ENCODE results near the gene CACNA1D.
A peak's percentile ranks its signal among the peaks of the same experiment; 100 is the strongest.

The CACNA1D gene

DNA sequence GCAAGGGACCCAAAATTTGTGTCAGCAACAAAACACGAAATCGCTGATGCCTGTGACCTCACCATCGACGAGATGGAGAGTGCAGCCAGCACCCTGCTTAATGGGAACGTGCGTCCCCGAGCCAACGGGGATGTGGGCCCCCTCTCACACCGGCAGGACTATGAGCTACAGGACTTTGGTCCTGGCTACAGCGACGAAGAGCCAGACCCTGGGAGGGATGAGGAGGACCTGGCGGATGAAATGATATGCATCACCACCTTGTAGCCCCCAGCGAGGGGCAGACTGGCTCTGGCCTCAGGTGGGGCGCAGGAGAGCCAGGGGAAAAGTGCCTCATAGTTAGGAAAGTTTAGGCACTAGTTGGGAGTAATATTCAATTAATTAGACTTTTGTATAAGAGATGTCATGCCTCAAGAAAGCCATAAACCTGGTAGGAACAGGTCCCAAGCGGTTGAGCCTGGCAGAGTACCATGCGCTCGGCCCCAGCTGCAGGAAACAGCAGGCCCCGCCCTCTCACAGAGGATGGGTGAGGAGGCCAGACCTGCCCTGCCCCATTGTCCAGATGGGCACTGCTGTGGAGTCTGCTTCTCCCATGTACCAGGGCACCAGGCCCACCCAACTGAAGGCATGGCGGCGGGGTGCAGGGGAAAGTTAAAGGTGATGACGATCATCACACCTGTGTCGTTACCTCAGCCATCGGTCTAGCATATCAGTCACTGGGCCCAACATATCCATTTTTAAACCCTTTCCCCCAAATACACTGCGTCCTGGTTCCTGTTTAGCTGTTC is 316.9 kb downstream of the CACNA1D start:
- no peak overlapping the region for H2BK120ac ChIP-seq (ENCODE audit: low read depth, low read length)
- no peak overlapping the region for H3K18ac ChIP-seq (ENCODE audit: low read length)
- no peak overlapping the region for H3K23ac ChIP-seq (ENCODE audit: low read depth, low read length, poor library complexity)
- H3K9me3 ChIP-seq (replicated peaks in 1 of 2; ENCODE audit: control insufficient read depth in 2 of 2, insufficient read depth in 1 of 2, low read depth in 1 of 2, low read length in 2 of 2) = peaks cover 0 to 1% of the 10 kb centered on the region in 2 donors
- no peaks in the 10 kb centered on the region for H3K79me1 ChIP-seq (ENCODE audit: low read depth, low read length)
- no peak overlapping the region for H2BK5ac ChIP-seq (ENCODE audit: low read length)
- no peak overlapping the region for H2BK12ac ChIP-seq (ENCODE audit: low read length)
- no peaks in the 10 kb centered on the region for H3K36me3 ChIP-seq (replicated peaks in 1 of 2; ENCODE audit: control insufficient read depth in 2 of 2, insufficient read depth in 2 of 2, low read length in 2 of 2)
- no peak for DNase-seq (ENCODE audit: low spot score)
- H3K4me2 ChIP-seq (ENCODE audit: insufficient read depth, low read length, poor library complexity, severe bottlenecking) = no peak overlapping the region
- peak overlapping the region in 1 of 2 donors; percentile 27 for H3K4me3 ChIP-seq (ENCODE audit: low read length in 2 of 2)
- H3K4ac ChIP-seq (ENCODE audit: low read length) = no peak overlapping the region
- H2AFZ ChIP-seq (ENCODE audit: low read length) = no peak overlapping the region
- H3K14ac ChIP-seq (ENCODE audit: low read length) = no peak overlapping the region
- no peak overlapping the region for H4K8ac ChIP-seq (ENCODE audit: low read depth, low read length)
- no peak overlapping the region for H2AK5ac ChIP-seq (ENCODE audit: low read depth, low read length)
- no peak overlapping the region for H3K27ac ChIP-seq (replicated peaks; ENCODE audit: low read length)
- no peak overlapping the region for H4K91ac ChIP-seq (ENCODE audit: low read depth, low read length, poor library complexity)
- H3K27me3 ChIP-seq (ENCODE audit: control insufficient read depth in 3 of 3, insufficient read depth in 3 of 3, low read depth in 1 of 3, low read length in 3 of 3) = no peaks in the 10 kb centered on the region
- no peak overlapping the region for H2BK15ac ChIP-seq (ENCODE audit: low read length)
- WGBS, 2 donors (ENCODE audit: extremely low coverage in 2 of 2, insufficient read length in 2 of 2, insufficient replicate concordance in 1 of 2) = no CpG with 5 or more reads among the region's 24 CpGs
- H3K9ac ChIP-seq (ENCODE audit: low read depth, low read length, poor library complexity) = no peak overlapping the region
- H3K4me1 ChIP-seq (ENCODE audit: control insufficient read depth in 2 of 2, insufficient read depth in 1 of 2, low read depth in 1 of 2, low read length in 2 of 2) = peaks cover 0 to 3% of the 10 kb centered on the region in 2 donors

GRCh38 chr3:53812434-53812833 is 318.0 kb downstream of the CACNA1D start:
- Histone ChIP-seq H3K36me3 (replicated peaks in 1 of 2; ENCODE audit: control insufficient read depth in 2 of 2, insufficient read depth in 2 of 2, low read length in 2 of 2) (peaks cover 3 to 7% of the 10 kb centered on the region in 2 donors), H3K14ac (ENCODE audit: low read length) (no peak overlapping the region), H2AK5ac (ENCODE audit: low read depth, low read length) (no peak overlapping the region), H3K9me3 (replicated peaks in 1 of 2; ENCODE audit: control insufficient read depth in 2 of 2, insufficient read depth in 1 of 2, low read depth in 1 of 2, low read length in 2 of 2) (no peaks in the 10 kb centered on the region), H4K91ac (ENCODE audit: low read depth, low read length, poor library complexity) (no peak overlapping the region), H2BK5ac (ENCODE audit: low read length) (no peak overlapping the region), H3K27me3 (ENCODE audit: control insufficient read depth in 3 of 3, insufficient read depth in 3 of 3, low read depth in 1 of 3, low read length in 3 of 3) (no peaks in the 10 kb centered on the region), H3K23ac (ENCODE audit: low read depth, low read length, poor library complexity) (no peak overlapping the region), H2BK120ac (ENCODE audit: low read depth, low read length) (no peak overlapping the region), H3K27ac (replicated peaks; ENCODE audit: low read length) (no peak overlapping the region), H4K8ac (ENCODE audit: low read depth, low read length) (no peak overlapping the region), H2BK15ac (ENCODE audit: low read length) (no peak overlapping the region), H3K4me2 (ENCODE audit: insufficient read depth, low read length, poor library complexity, severe bottlenecking) (no peak overlapping the region), H2AFZ (ENCODE audit: low read length) (no peak overlapping the region), H2BK12ac (ENCODE audit: low read length) (no peak overlapping the region), H3K4me3 (ENCODE audit: low read length in 2 of 2) (no peak overlapping the region), H3K79me1 (ENCODE audit: low read depth, low read length) (no peaks in the 10 kb centered on the region), H3K18ac (ENCODE audit: low read length) (no peak overlapping the region), H3K4me1 (ENCODE audit: control insufficient read depth in 2 of 2, insufficient read depth in 1 of 2, low read depth in 1 of 2, low read length in 2 of 2) (no peaks in the 10 kb centered on the region), H3K9ac (ENCODE audit: low read depth, low read length, poor library complexity) (no peak overlapping the region), H3K4ac (ENCODE audit: low read length) (no peak overlapping the region)
- WGBS, 2 donors (ENCODE audit: extremely low coverage in 2 of 2, insufficient read length in 2 of 2, insufficient replicate concordance in 1 of 2) = no CpG with 5 or more reads among the region's 4 CpGs
- DNase-seq (ENCODE audit: low spot score) = no peak

- Histone ChIP-seq H2BK120ac (ENCODE audit: low read depth, low read length) (no peak overlapping the region), H3K14ac (ENCODE audit: low read length) (no peak overlapping the region), H3K18ac (ENCODE audit: low read length) (no peak overlapping the region), H3K4me3 (ENCODE audit: low read length in 2 of 2) (no peak overlapping the region), H2BK12ac (ENCODE audit: low read length) (no peak overlapping the region), H2AK5ac (ENCODE audit: low read depth, low read length) (no peak overlapping the region), H4K8ac (ENCODE audit: low read depth, low read length) (no peak overlapping the region), H2BK15ac (ENCODE audit: low read length) (no peak overlapping the region), H3K27ac (replicated peaks; ENCODE audit: low read length) (no peak overlapping the region), H2BK5ac (ENCODE audit: low read length) (no peak overlapping the region), H3K4me1 (ENCODE audit: control insufficient read depth in 2 of 2, insufficient read depth in 1 of 2, low read depth in 1 of 2, low read length in 2 of 2) (no peaks in the 10 kb centered on the region), H3K9me3 (replicated peaks in 1 of 2; ENCODE audit: control insufficient read depth in 2 of 2, insufficient read depth in 1 of 2, low read depth in 1 of 2, low read length in 2 of 2) (no peaks in the 10 kb centered on the region), H3K4ac (ENCODE audit: low read length) (no peak overlapping the region), H3K27me3 (ENCODE audit: control insufficient read depth in 3 of 3, insufficient read depth in 3 of 3, low read depth in 1 of 3, low read length in 3 of 3) (no peaks in the 10 kb centered on the region), H3K4me2 (ENCODE audit: insufficient read depth, low read length, poor library complexity, severe bottlenecking) (no peak overlapping the region), H2AFZ (ENCODE audit: low read length) (no peak overlapping the region), H4K91ac (ENCODE audit: low read depth, low read length, poor library complexity) (no peak overlapping the region), H3K23ac (ENCODE audit: low read depth, low read length, poor library complexity) (no peak overlapping the region), H3K79me1 (ENCODE audit: low read depth, low read length) (no peaks in the 10 kb centered on the region), H3K9ac (ENCODE audit: low read depth, low read length, poor library complexity) (no peak overlapping the region), H3K36me3 (replicated peaks in 1 of 2; ENCODE audit: control insufficient read depth in 2 of 2, insufficient read depth in 2 of 2, low read length in 2 of 2) (peaks cover 4 to 13% of the 10 kb centered on the region in 2 donors)
- no CpG with 5 or more reads among the region's 5 CpGs for WGBS, 2 donors (ENCODE audit: extremely low coverage in 2 of 2, insufficient read length in 2 of 2, insufficient replicate concordance in 1 of 2)
- DNase-seq (ENCODE audit: low spot score) = no peak
Observed at GRCh38 chr3:53813229-53813628, 318.8 kb downstream of the CACNA1D start.

GRCh38 chr3:53813876-53814275 is 319.5 kb downstream of the CACNA1D start:
- no peak overlapping the region for H4K91ac ChIP-seq (ENCODE audit: low read depth, low read length, poor library complexity)
- H3K4me2 ChIP-seq (ENCODE audit: insufficient read depth, low read length, poor library complexity, severe bottlenecking) = no peak overlapping the region
- H3K27me3 ChIP-seq (ENCODE audit: control insufficient read depth in 3 of 3, insufficient read depth in 3 of 3, low read depth in 1 of 3, low read length in 3 of 3) = no peaks in the 10 kb centered on the region
- H2AFZ ChIP-seq (ENCODE audit: low read length) = no peak overlapping the region
- peak overlapping the region; percentile 25 for H3K9ac ChIP-seq (ENCODE audit: low read depth, low read length, poor library complexity)
- no peak overlapping the region for H2BK12ac ChIP-seq (ENCODE audit: low read length)
- H3K4me1 ChIP-seq (ENCODE audit: control insufficient read depth in 2 of 2, insufficient read depth in 1 of 2, low read depth in 1 of 2, low read length in 2 of 2) = no peaks in the 10 kb centered on the region
- H4K8ac ChIP-seq (ENCODE audit: low read depth, low read length) = no peak overlapping the region
- H3K14ac ChIP-seq (ENCODE audit: low read length) = no peak overlapping the region
- H3K36me3 ChIP-seq (replicated peaks in 1 of 2; ENCODE audit: control insufficient read depth in 2 of 2, insufficient read depth in 2 of 2, low read length in 2 of 2) = peaks cover 4 to 20% of the 10 kb centered on the region in 2 donors
- no peak overlapping the region for H3K27ac ChIP-seq (replicated peaks; ENCODE audit: low read length)
- H3K18ac ChIP-seq (ENCODE audit: low read length) = no peak overlapping the region
- no peak overlapping the region for H2BK120ac ChIP-seq (ENCODE audit: low read depth, low read length)
- no peak overlapping the region for H3K4ac ChIP-seq (ENCODE audit: low read length)
- WGBS, 2 donors (ENCODE audit: extremely low coverage in 2 of 2, insufficient read length in 2 of 2, insufficient replicate concordance in 1 of 2) = no CpG with 5 or more reads among the region's 10 CpGs
- H2AK5ac ChIP-seq (ENCODE audit: low read depth, low read length) = no peak overlapping the region
- DNase-seq (ENCODE audit: low spot score) = no peak
- H3K9me3 ChIP-seq (replicated peaks in 1 of 2; ENCODE audit: control insufficient read depth in 2 of 2, insufficient read depth in 1 of 2, low read depth in 1 of 2, low read length in 2 of 2) = no peaks in the 10 kb centered on the region
- no peak overlapping the region for H3K4me3 ChIP-seq (ENCODE audit: low read length in 2 of 2)
- H3K23ac ChIP-seq (ENCODE audit: low read depth, low read length, poor library complexity) = no peak overlapping the region
- no peaks in the 10 kb centered on the region for H3K79me1 ChIP-seq (ENCODE audit: low read depth, low read length)
- H2BK15ac ChIP-seq (ENCODE audit: low read length) = no peak overlapping the region
- no peak overlapping the region for H2BK5ac ChIP-seq (ENCODE audit: low read length)

Data from neuronal stem cell (in vitro differentiated cells).